ENCODE data around the gene HSPA12B. TPM values are rescaled to one million over a fixed set of nuclear protein-coding genes. Genes with fewer than 3 reads are reported as not detected.

The HSPA12B gene
- total and polyA plus RNA-seq, 2 donors (not counting 3 experiments of a cell fraction or from before 2014, with no cell fraction given), result 3.7 to 6.6 TPM

GRCh38 chr20:3694864-3695263, 37.6 kb upstream of the HSPA12B start:
- no peak for TF ChIP-seq EZH2 (IDR thresholded peaks at IDR 0.05; ENCODE audit: borderline replicate concordance, low read depth, low read length, severe bottlenecking)
- no peak for TF ChIP-seq CTCF (IDR thresholded peaks at IDR 0.05; ENCODE audit: extremely low read depth in 1 of 2, insufficient read depth in 1 of 2, low read depth in 1 of 2, low read length in 2 of 2)
- TF ChIP-seq POLR2AphosphoS5 (IDR thresholded peaks at IDR 0.05; ENCODE audit: insufficient read depth, low read depth, low read length), result no peak
- no peak for TF ChIP-seq MYC (IDR thresholded peaks at IDR 0.05; ENCODE audit: low read depth, low read length)
- no peak for TF ChIP-seq FOS (IDR thresholded peaks at IDR 0.05; ENCODE audit: borderline replicate concordance, insufficient read depth, low read length)
- no peak for TF ChIP-seq POLR2A (IDR thresholded peaks at IDR 0.05; ENCODE audit: low read depth, low read length)
- no peak for TF ChIP-seq JUN (IDR thresholded peaks at IDR 0.05; ENCODE audit: borderline replicate concordance, insufficient read depth, insufficient read length, low read depth)
- no peak for TF ChIP-seq GATA2 (IDR thresholded peaks at IDR 0.05; ENCODE audit: insufficient read depth, insufficient read length, low read depth, low read length)
- H3K4me2 ChIP-seq (ENCODE audit: insufficient read depth, low read length), result no peak overlapping the region

More at GRCh38 chr20:3694864-3695263, 37.6 kb upstream of the HSPA12B start:
- Histone ChIP-seq H2AFZ (ENCODE audit: low read depth, low read length) (no peak overlapping the region), H3K27ac (ENCODE audit: insufficient read depth, low read depth, low read length) (no peak overlapping the region), H3K27me3 (ENCODE audit: control insufficient read depth in 2 of 2, insufficient read depth in 2 of 2, low read length in 2 of 2) (no peaks in the 10 kb centered on the region), H3K4me3 (replicated peaks in 1 of 3; ENCODE audit: insufficient read depth in 1 of 3, low read depth in 1 of 3, low read length in 3 of 3) (no peak overlapping the region), H3K9me1 (replicated peaks; ENCODE audit: control insufficient read depth, extremely low read depth, insufficient read depth, low read length) (no peaks in the 10 kb centered on the region), H3K9ac (replicated peaks; ENCODE audit: extremely low read depth, insufficient read depth, low read length) (no peak overlapping the region), H3K4me1 (ENCODE audit: control insufficient read depth, extremely low read depth, insufficient read depth, low read length) (no peaks in the 10 kb centered on the region), H4K20me1 (replicated peaks; ENCODE audit: control insufficient read depth, extremely low read depth, insufficient read depth, low read length) (no peaks in the 10 kb centered on the region), H3K9me3 (replicated peaks; ENCODE audit: control insufficient read depth, insufficient read depth, low read length) (no peaks in the 10 kb centered on the region), H3K79me2 (ENCODE audit: control insufficient read depth, insufficient read depth, low read length) (no peaks in the 10 kb centered on the region), H3K36me3 (ENCODE audit: control insufficient read depth in 2 of 2, extremely low read depth in 1 of 2, insufficient read depth in 2 of 2, low read length in 2 of 2) (no peaks in the 10 kb centered on the region)
- ChIA-PET CTCF (interaction anchor here (0.8 to 12.6 kb wide), 5 partner anchors 8 to 22 kb away, joined by 3 to 112 read pairs (median 23); no protein-coding TSS in a partner anchor), POLR2A (no interaction called here)
- DNase-seq (ENCODE audit: low read depth, low spot score), result no peak
- intact Hi-C loops (cut with micrococcal nuclease), result no loop called here
- no TSS peak for BruUV-seq (replicated peaks)
- dilution Hi-C loops (cut with MboI; ENCODE audit: extremely low pct_ligation_motif_present, low sequenced_read_pairs), result no loop called here
- no peak for FAIRE-seq
